CD8-positive, alpha-beta memory T cell (primary cell): ENCODE results near the gene SLC23A2. TPM values are rescaled to one million over a fixed set of nuclear protein-coding genes. Genes with fewer than 3 reads are reported as not detected.

Experiments
- CTCF ChIA-PET: fragments of 350-600 bp; sonication (Branson Sonifier 250); formaldehyde crosslinking; loops from one replicate; lab custom pipeline; 2021; ENCODE audit warnings: antibody characterized with exemption; lab: Charles Lee
- POLR2A ChIA-PET: fragments of 350-600 bp; sonication (Branson Sonifier 250); formaldehyde crosslinking; loops from one replicate; lab custom pipeline; 2021; ENCODE audit warnings: antibody characterized with exemption; lab: Charles Lee
- DNase-seq, 5 donors: peaks; one replicate each; pipeline versions ENCODE4 v3.0.0 to v3.0.0-alpha.2; 2020 to 2022; ENCODE audit warnings: mixed read lengths in 1 of 5
- H3K27ac ChIP-seq: one replicate; pipeline ENCODE4 v1.7.0; 2013; ENCODE audit warnings: low read depth, mild to moderate bottlenecking, low read length, moderate library complexity
- H3K27me3 ChIP-seq: 2 replicates; pipeline ENCODE4 v1.7.0; 2013; ENCODE audit warnings: low read length, mild to moderate bottlenecking; ENCODE audit not compliant: insufficient read depth, poor library complexity, severe bottlenecking
- H3K36me3 ChIP-seq: 2 replicates; pipeline ENCODE4 v1.7.0; 2013; ENCODE audit warnings: mild to moderate bottlenecking, low read length, moderate library complexity; ENCODE audit not compliant: insufficient read depth
- H3K4me1 ChIP-seq: 2 replicates; pipeline ENCODE4 v1.7.0; 2013; ENCODE audit warnings: mild to moderate bottlenecking, low read length, moderate library complexity; ENCODE audit not compliant: insufficient read depth
- H3K4me3 ChIP-seq: 2 replicates; pipeline ENCODE4 v1.7.0; 2013; ENCODE audit warnings: mild to moderate bottlenecking, low read length
- H3K9me3 ChIP-seq: 2 replicates; pipeline ENCODE4 v1.7.0; 2013; ENCODE audit warnings: mild to moderate bottlenecking, low read length
- H3K27ac Mint-ChIP-seq, 8 donors: one replicate each; pipeline ENCODE4 v1.8.0; 2020 to 2021; ENCODE audit warnings: mixed read lengths in 8 of 8, mild to moderate bottlenecking in 6 of 8, inconsistent platforms in 3 of 8, moderate library complexity in 3 of 8
- H3K27me3 Mint-ChIP-seq, 2 donors: one replicate each; pipeline ENCODE4 v1.8.0; 2020 to 2021; ENCODE audit warnings: mixed read lengths in 2 of 2, mild to moderate bottlenecking in 1 of 2, moderate library complexity in 1 of 2
- H3K36me3 Mint-ChIP-seq, 3 donors: one replicate each; pipeline ENCODE4 v1.8.0; 2020 to 2021; ENCODE audit warnings: mixed read lengths in 3 of 3, inconsistent platforms in 1 of 3, mild to moderate bottlenecking in 1 of 3
- H3K4me1 Mint-ChIP-seq, 3 donors: one replicate each; pipeline ENCODE4 v1.8.0; 2020 to 2021; ENCODE audit warnings: mixed read lengths in 3 of 3, inconsistent platforms in 1 of 3, mild to moderate bottlenecking in 1 of 3
- H3K4me3 Mint-ChIP-seq, 7 donors: one replicate each; pipeline ENCODE4 v1.8.0; 2020 to 2021; ENCODE audit warnings: mixed read lengths in 7 of 7, mild to moderate bottlenecking in 6 of 7, moderate library complexity in 4 of 7, inconsistent platforms in 2 of 7
- H3K9me3 Mint-ChIP-seq, 5 donors: one replicate each; pipeline ENCODE4 v1.8.0; 2020 to 2022; ENCODE audit warnings: mixed read lengths in 5 of 5, mild to moderate bottlenecking in 3 of 5, moderate library complexity in 2 of 5, inconsistent platforms in 1 of 5
- polyA plus RNA-seq: library from polyadenylated mRNA; unstranded; fragments of 300-500 nt; fragmentation: Illumina TruSeq; gene quantifications from one replicate; pipeline ENCODE4 v1.2.3, GENCODE V29; 2021
- total RNA-seq, 2 experiments: library from RNA; stranded (reverse); gene quantifications; one replicate each; pipeline ENCODE4 v1.2.3, GENCODE V29; 2021

The SLC23A2 gene
- total and polyA plus RNA-seq, 3 experiments from 2014 or later, result 6.7 to 24.3 (median 20.6) TPM

GRCh38 chr20:4949833-4950178 lies 51.5 kb downstream of the SLC23A2 start:
- Mint-ChIP-seq H3K27me3 (no peaks in the 10 kb centered on the region), H3K4me3 (peak overlapping the region in 5 of 7 donors; percentile 1 to 65 (median 62))
- POLR2A ChIA-PET, result interaction anchor here (0.6 kb wide), 1 partner anchor 172 kb away, joined by 3 read pairs; no protein-coding TSS in a partner anchor

DNA sequence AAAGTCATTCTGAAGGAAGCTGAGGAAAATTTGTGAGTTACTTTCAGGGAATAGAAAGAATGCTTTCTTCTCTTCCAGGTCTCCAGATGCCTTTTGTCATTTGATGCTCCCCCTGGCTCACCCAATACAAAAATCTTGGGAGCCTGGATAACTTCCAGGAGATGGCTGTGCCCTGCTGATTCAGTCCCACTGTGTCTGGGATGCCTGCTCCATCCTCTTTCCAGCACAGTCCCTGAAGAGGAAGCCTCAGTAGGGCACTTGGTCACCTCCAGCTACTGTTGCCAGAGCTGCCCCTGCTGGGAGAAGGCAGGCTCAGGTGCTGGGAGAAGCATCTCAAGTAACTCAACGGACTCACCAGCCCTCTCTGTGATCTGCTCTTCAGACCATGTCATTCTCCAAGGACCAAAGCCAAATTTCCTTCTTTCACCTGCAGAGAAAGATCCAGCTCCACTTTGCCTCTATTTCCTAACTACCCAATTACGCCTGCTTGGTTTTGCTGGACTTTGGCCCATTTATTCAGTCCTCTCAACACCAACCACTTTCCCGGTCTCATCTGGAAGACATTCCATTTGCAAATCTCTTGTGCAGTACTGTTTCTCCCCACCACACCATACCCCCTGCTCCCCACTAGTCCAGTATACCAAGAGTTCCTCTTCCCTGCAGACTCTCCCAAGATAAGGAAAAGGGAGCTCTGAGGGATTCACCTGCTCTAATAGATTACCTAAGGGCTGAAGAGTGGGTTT lies 53.3 kb downstream of the SLC23A2 start:
- DNase-seq, result no peak
- ChIA-PET CTCF (interaction anchor here (0.6 to 1.0 kb wide), 2 partner anchors 12 to 1278 kb away, joined by 3 read pairs; no protein-coding TSS in a partner anchor), POLR2A (no interaction called here)
- Histone ChIP-seq H3K27ac (no peak overlapping the region), H3K9me3 (no peaks in the 10 kb centered on the region), H3K27me3 (no peaks in the 10 kb centered on the region), H3K4me1 (peaks cover 3% of the 10 kb centered on the region), H3K4me3 (no peak overlapping the region), H3K36me3 (no peaks in the 10 kb centered on the region)
- Mint-ChIP-seq H3K27ac (peak overlapping the region in 3 of 8 donors; percentile 18 to 47 (median 44)), H3K27me3 (no peaks in the 10 kb centered on the region), H3K9me3 (no peaks in the 10 kb centered on the region), H3K36me3 (peaks cover 0 to 47% (median 16%) of the 10 kb centered on the region in 3 donors), H3K4me1 (peaks cover 13 to 24% (median 19%) of the 10 kb centered on the region in 3 donors), H3K4me3 (no peak overlapping the region)

More at GRCh38 chr20:4949833-4950178, 51.5 kb downstream of the SLC23A2 start:
- Histone ChIP-seq H3K4me3 (no peak overlapping the region), H3K27ac (no peak overlapping the region), H3K36me3 (no peaks in the 10 kb centered on the region), H3K4me1 (peaks cover 3% of the 10 kb centered on the region), H3K27me3 (no peaks in the 10 kb centered on the region), H3K9me3 (no peaks in the 10 kb centered on the region)
- Mint-ChIP-seq H3K9me3 (no peaks in the 10 kb centered on the region), H3K36me3 (peaks cover 0 to 47% (median 16%) of the 10 kb centered on the region in 3 donors), H3K4me1 (peaks cover 13 to 21% (median 19%) of the 10 kb centered on the region in 3 donors), H3K27ac (peak overlapping the region in 5 of 8 donors; percentile 17 to 61 (median 47))
- DNase-seq, result no peak
- CTCF ChIA-PET, result no interaction called here

DNA sequence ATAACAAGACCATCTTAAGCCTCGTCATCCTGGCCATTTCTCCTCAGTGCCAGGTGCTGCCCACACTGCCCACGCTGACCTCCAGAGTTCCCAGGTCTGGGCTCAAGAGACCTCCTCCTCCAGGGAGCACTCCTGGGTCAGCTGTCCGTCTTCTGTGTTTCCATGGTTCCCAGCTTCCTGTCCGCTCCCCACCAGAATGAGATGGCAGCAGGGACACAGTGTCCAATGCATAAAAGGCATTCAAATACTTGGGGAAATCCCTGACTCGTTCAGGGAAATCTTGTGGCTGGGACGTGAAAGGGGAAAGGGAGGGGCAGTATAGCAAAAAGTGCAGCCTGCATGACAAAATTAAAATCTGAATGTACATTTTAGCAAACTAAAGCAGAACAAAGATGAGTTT lies 54.3 kb downstream of the SLC23A2 start:
- Histone ChIP-seq H3K4me3 (no peak overlapping the region), H3K4me1 (peaks cover 3% of the 10 kb centered on the region), H3K27ac (no peak overlapping the region), H3K27me3 (no peaks in the 10 kb centered on the region), H3K9me3 (no peaks in the 10 kb centered on the region), H3K36me3 (no peaks in the 10 kb centered on the region)
- H3K4me3 Mint-ChIP-seq, result no peak overlapping the region
- peak overlapping the region in 1 of 8 donors; percentile 33 for H3K27ac Mint-ChIP-seq
- H3K4me1 Mint-ChIP-seq, result peaks cover 18 to 32% (median 19%) of the 10 kb centered on the region in 3 donors
- DNase-seq, result no peak
- no peaks in the 10 kb centered on the region for H3K27me3 Mint-ChIP-seq
- CTCF ChIA-PET, result no interaction called here
- no peaks in the 10 kb centered on the region for H3K9me3 Mint-ChIP-seq
- POLR2A ChIA-PET, result interaction anchor here (0.6 kb wide), 1 partner anchor 9 kb away, joined by 11 read pairs; no protein-coding TSS in a partner anchor
- peaks cover 0 to 42% (median 12%) of the 10 kb centered on the region in 3 donors for H3K36me3 Mint-ChIP-seq

DNA sequence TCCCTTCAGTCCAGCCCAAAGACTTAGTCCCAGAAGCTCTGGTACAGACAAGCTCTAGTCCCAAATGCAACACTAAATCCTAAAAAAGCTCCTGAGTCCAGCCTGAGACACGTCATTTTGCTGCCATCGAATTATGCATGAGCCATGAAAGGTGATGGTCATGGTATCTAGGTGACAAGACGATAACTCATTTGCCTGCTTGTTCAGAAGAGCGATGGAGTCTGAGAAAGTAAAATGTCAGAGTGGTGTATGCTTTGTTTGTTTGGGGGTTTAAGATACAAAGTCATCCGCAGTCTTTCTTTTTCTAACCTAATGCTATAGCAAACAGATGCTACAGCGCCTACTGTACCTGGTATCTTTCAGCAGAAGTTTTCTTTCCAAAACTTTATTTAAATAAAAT lies 54.7 kb downstream of the SLC23A2 start:
- Mint-ChIP-seq H3K4me1 (peaks cover 19 to 36% (median 20%) of the 10 kb centered on the region in 3 donors), H3K27ac (peak overlapping the region in 1 of 8 donors; percentile 17), H3K9me3 (no peaks in the 10 kb centered on the region), H3K4me3 (no peak overlapping the region), H3K36me3 (peaks cover 0 to 43% (median 12%) of the 10 kb centered on the region in 3 donors), H3K27me3 (no peaks in the 10 kb centered on the region)
- ChIA-PET POLR2A (no interaction called here), CTCF (no interaction called here)
- Histone ChIP-seq H3K9me3 (no peaks in the 10 kb centered on the region), H3K4me1 (peaks cover 3% of the 10 kb centered on the region), H3K27me3 (no peaks in the 10 kb centered on the region), H3K4me3 (no peak overlapping the region), H3K27ac (no peak overlapping the region), H3K36me3 (no peaks in the 10 kb centered on the region)
- DNase-seq, result no peak

DNA sequence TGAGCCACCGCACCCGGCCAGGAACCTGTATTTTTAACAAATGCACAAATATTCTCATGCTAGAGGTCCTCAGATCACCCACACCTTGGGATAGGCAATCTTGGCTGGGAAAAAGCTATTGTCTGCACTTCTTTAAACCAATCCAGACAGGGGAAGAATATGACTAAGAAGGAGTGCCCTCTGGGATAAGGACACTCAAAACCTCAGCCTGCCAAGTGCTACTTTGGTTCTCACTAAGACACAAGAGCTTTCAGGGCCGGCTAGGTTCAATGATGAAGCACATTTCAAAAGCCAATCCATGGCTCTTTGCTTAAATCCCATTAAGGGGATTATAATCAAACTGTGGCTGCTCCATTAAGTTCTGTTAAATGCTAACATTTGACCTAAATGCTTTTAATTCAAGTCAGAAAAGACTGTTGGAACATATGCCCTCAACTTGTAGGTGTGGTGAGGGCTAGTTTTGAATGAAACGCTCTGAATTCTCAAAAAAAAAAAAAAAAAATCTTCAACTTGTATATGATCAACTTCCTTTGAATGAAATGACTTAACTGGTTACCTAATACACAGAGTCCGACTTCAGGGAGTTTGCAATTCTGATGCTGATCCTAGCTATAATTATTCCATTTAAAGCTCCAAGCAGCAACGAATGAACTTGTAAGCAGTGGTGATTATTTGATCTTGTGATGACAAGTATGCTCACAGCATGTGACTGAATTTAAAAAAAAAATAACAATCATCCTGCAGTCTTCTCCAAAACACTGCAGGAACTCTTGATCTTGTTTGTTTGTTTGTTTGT lies 56.6 kb downstream of the SLC23A2 start:
- CTCF ChIA-PET, result interaction anchor here (1.0 kb wide), 1 partner anchor 11 kb away, joined by 4 read pairs; no protein-coding TSS in a partner anchor
- peaks cover 3% of the 10 kb centered on the region for H3K4me1 ChIP-seq
- POLR2A ChIA-PET, result no interaction called here
- H3K27me3 Mint-ChIP-seq, result no peaks in the 10 kb centered on the region
- no peak overlapping the region for H3K27ac ChIP-seq
- H3K27ac Mint-ChIP-seq, result no peak overlapping the region
- no peaks in the 10 kb centered on the region for H3K36me3 ChIP-seq
- no peaks in the 10 kb centered on the region for H3K9me3 Mint-ChIP-seq
- DNase-seq, result no peak
- peaks cover 12 to 20% (median 13%) of the 10 kb centered on the region in 3 donors for H3K4me1 Mint-ChIP-seq
- H3K4me3 ChIP-seq, result no peak overlapping the region
- H3K36me3 Mint-ChIP-seq, result peaks cover 0 to 37% (median 6%) of the 10 kb centered on the region in 3 donors
- no peak overlapping the region for H3K4me3 Mint-ChIP-seq
- H3K27me3 ChIP-seq, result no peaks in the 10 kb centered on the region
- H3K9me3 ChIP-seq, result no peaks in the 10 kb centered on the region

DNA sequence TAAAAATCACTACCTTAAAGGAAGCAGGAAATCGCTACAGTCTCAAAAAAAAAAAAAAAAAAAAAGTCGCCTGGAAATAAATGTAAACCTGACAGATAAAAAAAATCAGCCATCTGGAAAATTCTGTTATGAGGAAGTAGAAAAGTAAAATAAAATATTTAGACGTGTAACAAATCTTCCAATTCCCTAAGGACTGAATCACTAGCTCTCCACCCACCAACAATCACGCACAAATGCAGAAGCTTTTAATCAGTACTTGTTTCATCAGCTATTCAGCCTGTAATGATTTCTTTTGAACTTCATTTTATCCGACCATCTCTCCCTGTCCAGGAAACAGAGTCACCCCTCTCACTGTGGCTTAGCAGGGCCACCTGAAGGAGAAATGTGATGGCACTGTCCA lies 59.0 kb downstream of the SLC23A2 start:
- H3K27ac Mint-ChIP-seq, result no peak overlapping the region
- ChIA-PET POLR2A (interaction anchor here (0.7 kb wide), 1 partner anchor 113 kb away, joined by 9 read pairs; no protein-coding TSS in a partner anchor), CTCF (no interaction called here)
- no peaks in the 10 kb centered on the region for H3K27me3 Mint-ChIP-seq
- no peaks in the 10 kb centered on the region for H3K9me3 Mint-ChIP-seq
- Histone ChIP-seq H3K27ac (no peak overlapping the region), H3K9me3 (no peaks in the 10 kb centered on the region), H3K4me3 (no peak overlapping the region), H3K27me3 (no peaks in the 10 kb centered on the region), H3K36me3 (no peaks in the 10 kb centered on the region), H3K4me1 (no peaks in the 10 kb centered on the region)
- peaks cover 7 to 26% (median 8%) of the 10 kb centered on the region in 3 donors for H3K4me1 Mint-ChIP-seq
- no peak for DNase-seq
- H3K4me3 Mint-ChIP-seq, result no peak overlapping the region
- peaks cover 0 to 23% (median 3%) of the 10 kb centered on the region in 3 donors for H3K36me3 Mint-ChIP-seq

DNA sequence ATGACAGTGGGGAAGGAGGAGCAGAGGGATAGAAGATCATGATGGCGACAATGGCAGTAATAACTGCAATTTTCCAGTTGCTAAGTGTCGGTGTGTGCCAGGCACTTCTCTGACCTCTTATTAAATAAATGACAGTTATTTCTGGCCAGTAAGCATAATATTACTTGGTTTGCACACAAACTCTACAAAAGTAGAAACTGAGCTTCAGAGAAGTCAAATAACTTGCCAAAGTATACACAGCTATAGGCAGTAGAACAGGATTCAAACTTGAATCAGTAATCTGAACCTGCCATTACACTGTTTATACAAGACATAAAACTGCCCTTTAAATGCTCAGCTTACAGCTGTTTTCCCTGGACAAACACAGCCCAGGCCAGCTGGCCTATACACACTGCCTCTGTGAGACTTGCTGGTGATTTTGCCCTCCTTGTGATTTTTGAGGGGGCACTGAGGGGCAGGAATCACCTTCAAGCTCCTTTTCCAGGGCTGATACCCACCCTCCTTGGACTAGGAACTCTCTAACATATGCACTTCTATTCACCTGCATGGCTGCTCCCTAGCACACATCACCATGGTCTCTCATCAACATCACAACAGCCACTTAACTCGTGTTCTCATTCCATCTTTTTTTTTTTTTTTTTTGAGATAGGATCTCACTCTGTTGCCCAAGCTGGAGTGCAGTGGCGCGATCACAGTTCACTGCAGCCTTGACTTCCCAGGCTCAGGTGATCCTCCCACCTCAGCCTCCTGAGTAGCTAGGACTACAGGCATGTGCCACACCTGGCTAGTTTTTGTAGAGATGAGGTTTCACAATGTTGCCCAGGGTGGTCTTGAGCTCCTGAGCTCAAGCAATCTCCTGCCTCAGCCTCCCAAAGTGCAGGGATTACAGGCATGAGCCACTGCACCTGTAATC lies 63.6 kb downstream of the SLC23A2 start:
- H3K4me1 ChIP-seq, result no peaks in the 10 kb centered on the region
- H3K4me3 Mint-ChIP-seq, result no peak overlapping the region
- peaks cover 0 to 17% (median 5%) of the 10 kb centered on the region in 3 donors for H3K36me3 Mint-ChIP-seq
- H3K4me3 ChIP-seq, result no peak overlapping the region
- no peak for DNase-seq
- ChIA-PET CTCF (interaction anchor here (0.8 to 1.1 kb wide), 2 partner anchors 32 to 119 kb away, joined by 3 to 4 read pairs; no protein-coding TSS in a partner anchor), POLR2A (interaction anchor here (0.7 kb wide), 1 partner anchor 9 kb away, joined by 11 read pairs; no protein-coding TSS in a partner anchor)
- H3K27ac Mint-ChIP-seq, result peak overlapping the region in 2 of 8 donors; percentile 29 to 40
- H3K27ac ChIP-seq, result no peak overlapping the region
- no peaks in the 10 kb centered on the region for H3K9me3 ChIP-seq
- no peaks in the 10 kb centered on the region for H3K27me3 Mint-ChIP-seq
- H3K36me3 ChIP-seq, result no peaks in the 10 kb centered on the region
- H3K9me3 Mint-ChIP-seq, result no peaks in the 10 kb centered on the region
- H3K27me3 ChIP-seq, result no peaks in the 10 kb centered on the region
- peaks cover 7 to 31% (median 15%) of the 10 kb centered on the region in 3 donors for H3K4me1 Mint-ChIP-seq
